Breast epithelium (tissue), 4 donors: ENCODE measurements around the gene TLE6. TPM values are rescaled to one million over a fixed set of nuclear protein-coding genes. Genes with fewer than 3 reads are reported as not detected.

Experiments used
- DNase-seq, 2 donors: peaks; one replicate each; pipeline ENCODE4 v3.0.0-alpha.2; 2019; ENCODE audit warnings: low spot score in 2 of 2
- H3K27ac ChIP-seq, 2 donors: fragments of 200-600 bp; sonication (generic) in 1 of 2; one replicate each; pipeline ENCODE4 v1.5.1; 2016 to 2019; ENCODE audit warnings: mild to moderate bottlenecking in 1 of 2
- H3K27me3 ChIP-seq, 2 donors: fragments of 200-600 bp; sonication (generic) in 1 of 2; one replicate each; pipeline versions ENCODE4 v1.5.1 to v1.6.0; 2017 to 2019; ENCODE audit warnings: control low read depth in 1 of 2, mild to moderate bottlenecking in 1 of 2
- H3K36me3 ChIP-seq: fragments of 200-600 bp; one replicate; pipeline ENCODE4 v1.5.1; 2019
- H3K4me1 ChIP-seq, 2 donors: fragments of 200-600 bp; sonication (generic); one replicate each; pipeline ENCODE4 v1.5.1; 2016 to 2019; ENCODE audit warnings: control low read depth in 1 of 2
- H3K4me3 ChIP-seq, 3 donors: fragments of 200-600 bp; sonication (generic); 1 replicate in 2 of 3; 2 replicates in 1 of 3; pipeline ENCODE4 v1.5.1; 2016 to 2019; ENCODE audit warnings: mild to moderate bottlenecking in 3 of 3, moderate library complexity in 2 of 3
- H3K9me3 ChIP-seq, 2 donors: fragments of 200-600 bp; sonication (generic) in 1 of 2; one replicate each; pipeline ENCODE4 v1.5.1; 2016 to 2019; ENCODE audit warnings: control low read depth in 1 of 2
- POLR2A ChIP-seq: fragments of 450-650 bp; IDR thresholded peaks from one replicate; pipeline ENCODE4 v1.6.1; 2016; ENCODE audit warnings: antibody characterized with exemption, mild to moderate bottlenecking, moderate library complexity
- POLR2AphosphoS5 ChIP-seq, 3 donors: sonication (generic); formaldehyde crosslinking; IDR thresholded peaks; one replicate each; pipeline ENCODE4 v1.6.1; 2017; ENCODE audit warnings: antibody characterized with exemption in 3 of 3
- intact Hi-C: fragments of 100-400 bp; cut with DNase I; formaldehyde crosslinking; loops from one replicate; pipeline ENCODE4 v1.15.1; 2023; ENCODE audit warnings: low total_unique reads
- total RNA-seq, 3 donors: library from RNA; depleted of rRNA; stranded (reverse); fragments of >200 nt; gene quantifications; one replicate each; pipeline ENCODE4 v1.1.0, GENCODE V29; 2016
- TF ChIP-seq, protein P1 (sequence below), 3 donors: fragments of 450-650 bp; IDR thresholded peaks; one replicate each; pipeline ENCODE4 v1.5.1; 2016 to 2017; ENCODE audit warnings: antibody characterized with exemption in 3 of 3, mild to moderate bottlenecking in 3 of 3, moderate library complexity in 3 of 3

Gene TLE6
- total RNA-seq, 3 donors from 2014 or later, result 1.6 to 4.3 (median 3.2) TPM

DNA sequence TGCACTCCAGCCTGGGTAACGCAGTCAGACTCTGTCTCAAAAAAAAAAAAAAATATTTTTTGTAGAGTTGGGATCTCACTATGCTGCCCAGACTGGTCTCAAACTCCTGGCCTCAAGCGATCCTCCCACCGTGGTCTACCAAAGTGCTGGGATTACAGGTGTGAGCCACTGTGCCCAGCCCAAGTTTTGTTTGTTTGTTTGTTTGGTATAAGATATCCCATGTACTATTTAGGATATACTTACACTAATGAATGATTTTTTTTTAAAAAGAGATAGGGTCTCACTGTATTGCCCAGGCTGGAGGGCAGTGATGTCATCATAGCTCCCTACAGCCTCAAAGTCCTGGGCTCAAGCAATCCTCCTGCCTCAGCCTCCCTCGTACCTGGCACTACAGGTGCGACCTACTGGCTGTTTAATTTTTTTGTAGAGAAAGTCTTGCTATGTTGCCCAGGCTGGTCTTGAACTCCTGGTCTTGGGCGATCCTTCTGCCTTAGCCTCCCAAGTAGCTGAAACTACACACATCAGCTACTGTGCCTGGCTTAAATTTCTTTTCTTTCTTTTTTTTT lies 24.0 kb downstream of the TLE6 start:
- intact Hi-C loops, result no loop called here
- DNase-seq, result no peak
- no peak overlapping the region for H3K4me3 ChIP-seq
- no peak overlapping the region for H3K27ac ChIP-seq
- TF ChIP-seq POLR2AphosphoS5 (IDR thresholded peaks at IDR 0.05) (no peak), POLR2A (no peak)
- TF ChIP-seq, protein P1, sequence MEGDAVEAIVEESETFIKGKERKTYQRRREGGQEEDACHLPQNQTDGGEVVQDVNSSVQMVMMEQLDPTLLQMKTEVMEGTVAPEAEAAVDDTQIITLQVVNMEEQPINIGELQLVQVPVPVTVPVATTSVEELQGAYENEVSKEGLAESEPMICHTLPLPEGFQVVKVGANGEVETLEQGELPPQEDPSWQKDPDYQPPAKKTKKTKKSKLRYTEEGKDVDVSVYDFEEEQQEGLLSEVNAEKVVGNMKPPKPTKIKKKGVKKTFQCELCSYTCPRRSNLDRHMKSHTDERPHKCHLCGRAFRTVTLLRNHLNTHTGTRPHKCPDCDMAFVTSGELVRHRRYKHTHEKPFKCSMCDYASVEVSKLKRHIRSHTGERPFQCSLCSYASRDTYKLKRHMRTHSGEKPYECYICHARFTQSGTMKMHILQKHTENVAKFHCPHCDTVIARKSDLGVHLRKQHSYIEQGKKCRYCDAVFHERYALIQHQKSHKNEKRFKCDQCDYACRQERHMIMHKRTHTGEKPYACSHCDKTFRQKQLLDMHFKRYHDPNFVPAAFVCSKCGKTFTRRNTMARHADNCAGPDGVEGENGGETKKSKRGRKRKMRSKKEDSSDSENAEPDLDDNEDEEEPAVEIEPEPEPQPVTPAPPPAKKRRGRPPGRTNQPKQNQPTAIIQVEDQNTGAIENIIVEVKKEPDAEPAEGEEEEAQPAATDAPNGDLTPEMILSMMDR (IDR thresholded peaks at IDR 0.05), result no peak
- H3K4me1 ChIP-seq, result no peaks in the 10 kb centered on the region
- peaks cover 5% of the 10 kb centered on the region for H3K36me3 ChIP-seq
- H3K9me3 ChIP-seq, result no peaks in the 10 kb centered on the region
- no peaks in the 10 kb centered on the region for H3K27me3 ChIP-seq

- Histone ChIP-seq H3K9me3 (no peaks in the 10 kb centered on the region), H3K4me3 (no peak overlapping the region), H3K36me3 (peaks cover 5% of the 10 kb centered on the region), H3K27me3 (no peaks in the 10 kb centered on the region), H3K27ac (no peak overlapping the region), H3K4me1 (no peaks in the 10 kb centered on the region)
- intact Hi-C loops, result no loop called here
- no peak for DNase-seq
- no peak for TF ChIP-seq POLR2AphosphoS5 (IDR thresholded peaks at IDR 0.05)
- TF ChIP-seq, protein P1 (IDR thresholded peaks at IDR 0.05), result no peak
- TF ChIP-seq POLR2A, result no peak
Measured at GRCh38 chr19:3003046-3003445, 25.7 kb downstream of the TLE6 start.

DNA sequence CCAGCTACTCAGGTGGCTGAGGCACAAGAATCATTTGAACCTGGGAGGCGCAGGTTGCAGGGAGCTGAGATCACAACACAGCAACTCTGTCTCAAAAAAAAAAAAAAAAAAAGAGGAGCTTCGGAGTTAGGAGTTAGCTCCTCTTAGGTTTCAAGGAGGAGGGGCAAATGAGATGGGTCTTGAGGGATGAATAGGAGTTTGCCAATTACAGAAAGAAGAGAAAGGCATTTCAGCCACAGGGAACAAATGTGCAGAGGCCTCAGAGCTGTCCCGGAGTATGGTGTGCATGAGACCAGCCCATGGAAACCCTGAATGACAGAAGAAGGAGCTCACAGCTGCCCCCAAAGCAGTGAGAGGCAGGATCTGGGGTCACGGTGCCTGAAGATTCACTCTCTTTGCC lies 27.2 kb downstream of the TLE6 start:
- no peak for DNase-seq
- Histone ChIP-seq H3K36me3 (peaks cover 5% of the 10 kb centered on the region), H3K27ac (no peak overlapping the region), H3K4me3 (no peak overlapping the region), H3K4me1 (no peaks in the 10 kb centered on the region), H3K27me3 (no peaks in the 10 kb centered on the region), H3K9me3 (no peaks in the 10 kb centered on the region)
- intact Hi-C loops, result no loop called here
- TF ChIP-seq POLR2A (no peak), POLR2AphosphoS5 (IDR thresholded peaks at IDR 0.05) (no peak)
- TF ChIP-seq, protein P1 (IDR thresholded peaks at IDR 0.05), result no peak

GRCh38 chr19:3005345-3005744 lies 28.0 kb downstream of the TLE6 start:
- Histone ChIP-seq H3K9me3 (no peaks in the 10 kb centered on the region), H3K27me3 (no peaks in the 10 kb centered on the region), H3K4me3 (no peak overlapping the region), H3K4me1 (no peaks in the 10 kb centered on the region), H3K36me3 (peaks cover 5% of the 10 kb centered on the region), H3K27ac (no peak overlapping the region)
- no peak for TF ChIP-seq POLR2AphosphoS5 (IDR thresholded peaks at IDR 0.05)
- intact Hi-C loops, result no loop called here
- no peak for DNase-seq

- H3K27ac ChIP-seq, result no peak overlapping the region
- no peaks in the 10 kb centered on the region for H3K27me3 ChIP-seq
- H3K9me3 ChIP-seq, result no peaks in the 10 kb centered on the region
- no peaks in the 10 kb centered on the region for H3K4me1 ChIP-seq
- intact Hi-C loops, result no loop called here
- TF ChIP-seq, protein P1 (IDR thresholded peaks at IDR 0.05), result no peak
- TF ChIP-seq POLR2A (no peak), POLR2AphosphoS5 (IDR thresholded peaks at IDR 0.05) (no peak)
- H3K4me3 ChIP-seq, result no peak overlapping the region
- peaks cover 5% of the 10 kb centered on the region for H3K36me3 ChIP-seq
- no peak for DNase-seq
Measured at GRCh38 chr19:3006075-3006767, 28.9 kb downstream of the TLE6 start.
